ENCODE data around the gene KDM4C.

GRCh38 chr9:6870149-6870548 is 112.4 kb downstream of the KDM4C start:
- TF ChIP-seq CTCF (IDR thresholded peaks at IDR 0.05) (no peak), POLR2A (IDR thresholded peaks at IDR 0.05) (no peak)

Measured in thyroid gland (tissue), 4 donors.